ENCODE measurements around the gene TEPSIN. TPM values are rescaled to one million over a fixed set of nuclear protein-coding genes. Genes with fewer than 3 reads are reported as not detected.
A peak's percentile ranks its signal among the peaks of the same experiment; 100 is the strongest.

The TEPSIN gene
- polyA plus RNA-seq, 1 donor from 2014 or later = 50.0 TPM

GRCh38 chr17:81254955-81255717, 16.3 kb upstream of the TEPSIN start:
- Histone ChIP-seq H3K4me2 (ENCODE audit: low read length) (no peak overlapping the region), H3K9ac (ENCODE audit: low read length) (peak overlapping the region; percentile 34), H3K9me2 (ENCODE audit: insufficient read depth, low read length) (no peaks in the 10 kb centered on the region), H3K27me3 (ENCODE audit: insufficient read depth, low read depth, low read length) (no peaks in the 10 kb centered on the region), H3K4me3 (ENCODE audit: low read length) (no peak overlapping the region), H3K9me3 (ENCODE audit: low read length) (no peaks in the 10 kb centered on the region), H2AFZ (ENCODE audit: low read depth, low read length) (no peak overlapping the region), H3K36me3 (ENCODE audit: insufficient read depth, low read length) (no peaks in the 10 kb centered on the region), H3K27ac (ENCODE audit: low read length) (peak overlapping the region; percentile 37), H3F3A (ENCODE audit: insufficient read depth, low read length, poor library complexity, severe bottlenecking) (no peaks in the 10 kb centered on the region), H4K20me1 (ENCODE audit: insufficient read depth) (no peaks in the 10 kb centered on the region), H3K79me2 (replicated peaks; ENCODE audit: insufficient read depth, low read length) (no peaks in the 10 kb centered on the region)
- no peak for TF ChIP-seq EZH2 (IDR thresholded peaks at IDR 0.05; ENCODE audit: borderline replicate concordance, insufficient read depth, low read length, poor library complexity, severe bottlenecking)
- TF ChIP-seq REST (IDR thresholded peaks at IDR 0.05; ENCODE audit: borderline replicate concordance) = no peak
- TF ChIP-seq SMC3 (conservative IDR thresholded peaks at IDR 0.05; ENCODE audit: poor library complexity) = peak; percentile 33
- TF ChIP-seq POLR2AphosphoS5 (IDR thresholded peaks at IDR 0.05) = no peak
- no peak for TF ChIP-seq MXI1 (conservative IDR thresholded peaks at IDR 0.05; ENCODE audit: poor library complexity, severe bottlenecking)

GRCh38 chr17:81253358-81254131, 14.7 kb upstream of the TEPSIN start:
- TF ChIP-seq POLR2AphosphoS5 (IDR thresholded peaks at IDR 0.05) (no peak), CTCF (IDR thresholded peaks at IDR 0.05; ENCODE audit: poor library complexity, severe bottlenecking) (peak; percentile 94), EZH2 (IDR thresholded peaks at IDR 0.05; ENCODE audit: borderline replicate concordance, insufficient read depth, low read length, poor library complexity, severe bottlenecking) (no peak), REST (IDR thresholded peaks at IDR 0.05; ENCODE audit: borderline replicate concordance) (no peak), SMC3 (conservative IDR thresholded peaks at IDR 0.05; ENCODE audit: poor library complexity) (peak; percentile 95), MXI1 (conservative IDR thresholded peaks at IDR 0.05; ENCODE audit: poor library complexity, severe bottlenecking) (peak; percentile 24), RAD21 (conservative IDR thresholded peaks at IDR 0.05) (peak; percentile 94)
- Histone ChIP-seq H3K79me2 (replicated peaks; ENCODE audit: insufficient read depth, low read length) (no peaks in the 10 kb centered on the region), H3K27me3 (ENCODE audit: insufficient read depth, low read depth, low read length) (no peaks in the 10 kb centered on the region), H2AFZ (ENCODE audit: low read depth, low read length) (no peak overlapping the region), H3K27ac (ENCODE audit: low read length) (peak overlapping the region; percentile 84), H3K4me2 (ENCODE audit: low read length) (no peak overlapping the region), H3F3A (ENCODE audit: insufficient read depth, low read length, poor library complexity, severe bottlenecking) (no peaks in the 10 kb centered on the region), H3K9ac (ENCODE audit: low read length) (peak overlapping the region; percentile 62), H3K9me3 (ENCODE audit: low read length) (no peaks in the 10 kb centered on the region), H4K20me1 (ENCODE audit: insufficient read depth) (no peaks in the 10 kb centered on the region), H3K36me3 (ENCODE audit: insufficient read depth, low read length) (no peaks in the 10 kb centered on the region), H3K4me3 (ENCODE audit: low read length) (no peak overlapping the region), H3K9me2 (ENCODE audit: insufficient read depth, low read length) (no peaks in the 10 kb centered on the region)
